SK-N-SH (cell line): ENCODE data around the gene GRHL3. TPM values are rescaled to one million over a fixed set of nuclear protein-coding genes. Genes with fewer than 3 reads are reported as not detected.

Experiments
- CTCF ChIA-PET: fragments of 300-600, 350-600 bp; formaldehyde crosslinking; extraction: SDS; loops from one replicate; lab custom pipeline; 2021; lab: Yijun Ruan, JAX
- POLR2A ChIA-PET: fragments of 350-600 bp; sonication (Branson Sonifier 250); formaldehyde crosslinking; extraction: SDS; loops from one replicate; lab custom pipeline; 2020; ENCODE audit warnings: antibody characterized with exemption, inconsistent platforms; lab: Yijun Ruan, JAX
- DNase-seq: peaks from one replicate; pipeline ENCODE4 v3.0.0; 2012
- H2AFZ ChIP-seq: fragments of 200-600 bp; sonication (generic); 2 replicates; pipeline ENCODE4 v1.8.1; 2016; ENCODE audit warnings: antibody characterized with exemption, mild to moderate bottlenecking, low read depth
- H3F3A ChIP-seq: fragments of 200-600 bp; sonication (generic); replicated peaks from 2 replicates; pipeline ENCODE3; 2016; ENCODE audit warnings: antibody characterized with exemption, mild to moderate bottlenecking; ENCODE audit not compliant: insufficient read depth
- H3K27ac ChIP-seq, 2 experiments: fragments of 200-500 bp in 1 of 2; fragments of 200-600 bp in 1 of 2; sonication (Bioruptor generic) in 1 of 2; sonication (generic), shearing (Covaris generic) in 1 of 2; 2 replicates each; pipeline versions ENCODE4 v1.5.1 to v1.6.1; 2014 to 2016; ENCODE audit warnings: low read depth in 2 of 2, inconsistent platforms in 1 of 2, low read length in 1 of 2, mild to moderate bottlenecking in 1 of 2, mixed read lengths in 1 of 2
- H3K27me3 ChIP-seq: fragments of 200-600 bp; sonication (generic), shearing (Covaris generic); 2 replicates; pipeline ENCODE4 v1.6.1; 2016; ENCODE audit warnings: mixed run types; ENCODE audit not compliant: insufficient read depth
- H3K36me3 ChIP-seq, 2 experiments: fragments of 200-500 bp in 1 of 2; fragments of 200-600 bp in 1 of 2; sonication (Bioruptor generic) in 1 of 2; sonication (generic) in 1 of 2; replicated peaks in 1 of 2; 2 replicates each; pipeline versions ENCODE3 to v1.5.1; 2014 to 2016; ENCODE audit warnings: low read length in 1 of 2, mild to moderate bottlenecking in 1 of 2; ENCODE audit not compliant: insufficient read depth in 2 of 2, control insufficient read depth in 1 of 2
- H3K4me1 ChIP-seq, 2 experiments: fragments of 200-500 bp in 1 of 2; fragments of 200-600 bp in 1 of 2; sonication (Bioruptor generic) in 1 of 2; sonication (generic), shearing (Covaris generic) in 1 of 2; 2 replicates each; pipeline versions ENCODE4 v1.5.1 to v1.6.1; 2014 to 2016; ENCODE audit warnings: low read depth in 1 of 2, low read length in 1 of 2, mixed run types in 1 of 2; ENCODE audit not compliant: insufficient read depth in 2 of 2, control insufficient read depth in 1 of 2
- H3K4me2 ChIP-seq: fragments of 200-600 bp; sonication (generic), shearing (Covaris generic); 2 replicates; pipeline ENCODE4 v1.6.1; 2017; ENCODE audit warnings: mixed run types
- H3K4me3 ChIP-seq, 2 experiments: fragments of 200-500 bp in 1 of 2; fragments of 200-600 bp in 1 of 2; sonication (Bioruptor generic) in 1 of 2; sonication (generic), shearing (Covaris generic) in 1 of 2; 2 replicates each; pipeline versions ENCODE4 v1.5.1 to v1.8.1; 2014 to 2016; ENCODE audit warnings: low read depth in 2 of 2, inconsistent platforms in 1 of 2, low read length in 1 of 2, mild to moderate bottlenecking in 1 of 2, mixed read lengths in 1 of 2, moderate library complexity in 1 of 2
- H3K79me2 ChIP-seq: fragments of 200-600 bp; sonication (generic); 2 replicates; pipeline ENCODE4 v1.8.1; 2017; ENCODE audit warnings: mild to moderate bottlenecking; ENCODE audit not compliant: insufficient read depth
- H3K9ac ChIP-seq: fragments of 200-600 bp; sonication (generic); 2 replicates; pipeline ENCODE4 v1.6.1; 2017; ENCODE audit warnings: mixed run types
- H3K9me2 ChIP-seq: fragments of 200-600 bp; sonication (generic); 2 replicates; pipeline ENCODE4 v1.6.1; 2017; ENCODE audit warnings: mixed run types
- H3K9me3 ChIP-seq: fragments of 200-600 bp; sonication (generic); 2 replicates; pipeline ENCODE4 v1.6.1; 2017; ENCODE audit warnings: mixed run types, mild to moderate bottlenecking, moderate library complexity
- H4K20me1 ChIP-seq: fragments of 200-600 bp; sonication (generic); 2 replicates; pipeline ENCODE4 v1.6.1; 2017; ENCODE audit warnings: mild to moderate bottlenecking, mixed run types; ENCODE audit not compliant: insufficient read depth
- CHD2 ChIP-seq: fragments of 150-350 bp; IDR thresholded peaks from 2 replicates; pipeline ENCODE4 v1.6.1; 2018; ENCODE audit warnings: low read length; ENCODE audit not compliant: partially characterized antibody
- EZH2phosphoT487 ChIP-seq: fragments of 200-600 bp; sonication (generic); IDR thresholded peaks from 2 replicates; pipeline ENCODE4 v1.6.1; 2017; ENCODE audit warnings: low read depth, mixed run types, mild to moderate bottlenecking, antibody characterized with exemption, moderate library complexity, borderline replicate concordance
- FOSL2 ChIP-seq: IDR thresholded peaks from 2 replicates; pipeline ENCODE4 v1.4.0; 2012; ENCODE audit warnings: low read depth, mild to moderate bottlenecking, moderate library complexity, borderline replicate concordance
- FOXM1 ChIP-seq: IDR thresholded peaks from 2 replicates; pipeline ENCODE4 v1.4.0; 2012; ENCODE audit warnings: low read depth, mild to moderate bottlenecking
- GATA2 ChIP-seq: sonication (generic); formaldehyde crosslinking; IDR thresholded peaks from 2 replicates; pipeline ENCODE4 v1.5.0; 2020; ENCODE audit warnings: mild to moderate bottlenecking, missing genetic modification reagents
- POLR2AphosphoS5 ChIP-seq: IDR thresholded peaks from 2 replicates; pipeline ENCODE4 v1.6.1; 2012; ENCODE audit warnings: low read depth, low read length
- RFX5 ChIP-seq: IDR thresholded peaks from 2 replicates; pipeline ENCODE4 v1.6.1; 2012; ENCODE audit warnings: mild to moderate bottlenecking, improper control_type of control experiment, low read length
- SIN3A ChIP-seq: IDR thresholded peaks from 2 replicates; pipeline ENCODE4 v1.6.1; 2012; ENCODE audit warnings: low read depth, mild to moderate bottlenecking, low read length, moderate library complexity, borderline replicate concordance
- SMC3 ChIP-seq: IDR thresholded peaks from 2 replicates; pipeline ENCODE4 v1.6.1; 2012; ENCODE audit warnings: low read depth, low read length, improper control_type of control experiment
- TAF1 ChIP-seq: IDR thresholded peaks from 2 replicates; pipeline ENCODE4 v1.6.1; 2012; ENCODE audit warnings: low read depth, mild to moderate bottlenecking, low read length, moderate library complexity, borderline replicate concordance
- TCF12 ChIP-seq: IDR thresholded peaks from 2 replicates; pipeline ENCODE4 v1.4.0; 2012
- TEAD4 ChIP-seq: IDR thresholded peaks from 2 replicates; pipeline ENCODE4 v1.4.0; 2012; ENCODE audit warnings: mild to moderate bottlenecking, borderline replicate concordance; ENCODE audit not compliant: insufficient read depth
- YY1 ChIP-seq: IDR thresholded peaks from 2 replicates; pipeline ENCODE4 v1.4.0; 2012; ENCODE audit warnings: low read depth, mild to moderate bottlenecking
- WGBS: methylation state at CpG from one replicate; pipeline ENCODE4 v1.1.6; 2017; ENCODE audit warnings: low lambda C conversion rate; 5-methylcytosine and 5-hydroxymethylcytosine counted together
- polyA plus RNA-seq, 3 experiments: library from polyadenylated mRNA; depleted of rRNA; stranded (reverse); fragments of >200 nt; gene quantifications; 2 replicates each; pipeline ENCODE4 v1.2.3, GENCODE V29; 2012
- TF ChIP-seq, protein P1 (sequence below): IDR thresholded peaks from 2 replicates; pipeline ENCODE4 v1.4.0; 2012; ENCODE audit warnings: low read depth, borderline replicate concordance
- TF ChIP-seq, protein P2 (sequence below): IDR thresholded peaks from 2 replicates; pipeline ENCODE4 v1.6.1; 2012; ENCODE audit warnings: mild to moderate bottlenecking, low read depth, low read length, moderate library complexity
- TF ChIP-seq, protein P3 (sequence below): fragments of 150-350 bp; IDR thresholded peaks from 2 replicates; pipeline ENCODE4 v1.6.1; 2016; ENCODE audit warnings: mild to moderate bottlenecking, low read depth, low read length
- TF ChIP-seq, protein P4 (sequence below): IDR thresholded peaks from 2 replicates; pipeline ENCODE4 v1.4.0; 2012; ENCODE audit warnings: low read depth, borderline replicate concordance
- TF ChIP-seq, protein P5 (sequence below): fragments of 150-350 bp; IDR thresholded peaks from 2 replicates; pipeline ENCODE4 v1.6.1; 2017; ENCODE audit warnings: antibody characterized with exemption, low read length, low read depth, borderline replicate concordance
- TF ChIP-seq, protein P6 (sequence below): IDR thresholded peaks from 2 replicates; pipeline ENCODE4 v1.4.0; 2012; ENCODE audit warnings: low read depth

Gene GRHL3
- polyA plus RNA-seq, 1 of the 3 experiments (the other 2 are of a cell fraction), result 0.05 TPM

DNA sequence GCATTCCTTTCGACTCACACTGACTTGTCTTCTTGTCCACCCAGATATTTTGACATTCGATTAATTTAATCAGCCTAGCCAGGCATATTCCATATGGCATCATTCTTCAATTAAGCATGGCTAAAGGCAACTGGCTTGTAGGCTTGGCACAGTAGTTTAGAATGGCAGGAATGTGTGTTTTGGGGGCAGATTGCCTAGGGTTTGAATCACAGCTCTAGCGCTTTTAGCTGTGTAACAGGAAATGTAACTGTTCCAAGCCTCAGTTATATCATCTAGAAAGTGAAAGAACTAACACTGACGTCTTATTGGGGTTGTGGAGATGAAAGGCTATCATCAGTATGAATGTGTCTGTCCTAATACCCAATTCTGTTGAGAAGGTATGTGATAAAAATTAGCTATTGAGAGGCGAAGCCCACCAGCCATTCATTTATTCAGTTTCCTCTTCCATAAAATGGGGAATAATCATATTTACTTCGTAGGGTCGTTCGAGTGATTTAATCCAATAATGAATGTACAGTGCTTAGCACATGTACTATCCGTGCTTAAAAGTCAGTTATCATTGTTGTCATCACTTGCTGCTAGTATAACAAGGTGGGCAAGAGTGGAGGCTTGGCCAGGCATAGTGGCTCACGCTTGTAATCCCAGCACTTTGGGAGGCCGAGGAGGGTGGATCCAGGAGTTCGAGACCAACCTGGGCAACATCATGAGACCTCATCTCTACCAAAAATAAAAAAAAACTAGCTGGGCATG, 41.6 kb upstream of the GRHL3 start (continued):
- TF ChIP-seq, protein P1, sequence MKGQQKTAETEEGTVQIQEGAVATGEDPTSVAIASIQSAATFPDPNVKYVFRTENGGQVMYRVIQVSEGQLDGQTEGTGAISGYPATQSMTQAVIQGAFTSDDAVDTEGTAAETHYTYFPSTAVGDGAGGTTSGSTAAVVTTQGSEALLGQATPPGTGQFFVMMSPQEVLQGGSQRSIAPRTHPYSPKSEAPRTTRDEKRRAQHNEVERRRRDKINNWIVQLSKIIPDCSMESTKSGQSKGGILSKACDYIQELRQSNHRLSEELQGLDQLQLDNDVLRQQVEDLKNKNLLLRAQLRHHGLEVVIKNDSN, result no peak
- no peak for TF ChIP-seq EZH2phosphoT487
- TF ChIP-seq YY1, result no peak
- peak; percentile 41; the same call in 1 of the 2 replicates for TF ChIP-seq TEAD4
- no peak for TF ChIP-seq CHD2
- no peak for TF ChIP-seq FOXM1
- no peak for TF ChIP-seq SIN3A
- TF ChIP-seq POLR2AphosphoS5, result no peak
- no peak for TF ChIP-seq GATA2
- TF ChIP-seq, protein P2, sequence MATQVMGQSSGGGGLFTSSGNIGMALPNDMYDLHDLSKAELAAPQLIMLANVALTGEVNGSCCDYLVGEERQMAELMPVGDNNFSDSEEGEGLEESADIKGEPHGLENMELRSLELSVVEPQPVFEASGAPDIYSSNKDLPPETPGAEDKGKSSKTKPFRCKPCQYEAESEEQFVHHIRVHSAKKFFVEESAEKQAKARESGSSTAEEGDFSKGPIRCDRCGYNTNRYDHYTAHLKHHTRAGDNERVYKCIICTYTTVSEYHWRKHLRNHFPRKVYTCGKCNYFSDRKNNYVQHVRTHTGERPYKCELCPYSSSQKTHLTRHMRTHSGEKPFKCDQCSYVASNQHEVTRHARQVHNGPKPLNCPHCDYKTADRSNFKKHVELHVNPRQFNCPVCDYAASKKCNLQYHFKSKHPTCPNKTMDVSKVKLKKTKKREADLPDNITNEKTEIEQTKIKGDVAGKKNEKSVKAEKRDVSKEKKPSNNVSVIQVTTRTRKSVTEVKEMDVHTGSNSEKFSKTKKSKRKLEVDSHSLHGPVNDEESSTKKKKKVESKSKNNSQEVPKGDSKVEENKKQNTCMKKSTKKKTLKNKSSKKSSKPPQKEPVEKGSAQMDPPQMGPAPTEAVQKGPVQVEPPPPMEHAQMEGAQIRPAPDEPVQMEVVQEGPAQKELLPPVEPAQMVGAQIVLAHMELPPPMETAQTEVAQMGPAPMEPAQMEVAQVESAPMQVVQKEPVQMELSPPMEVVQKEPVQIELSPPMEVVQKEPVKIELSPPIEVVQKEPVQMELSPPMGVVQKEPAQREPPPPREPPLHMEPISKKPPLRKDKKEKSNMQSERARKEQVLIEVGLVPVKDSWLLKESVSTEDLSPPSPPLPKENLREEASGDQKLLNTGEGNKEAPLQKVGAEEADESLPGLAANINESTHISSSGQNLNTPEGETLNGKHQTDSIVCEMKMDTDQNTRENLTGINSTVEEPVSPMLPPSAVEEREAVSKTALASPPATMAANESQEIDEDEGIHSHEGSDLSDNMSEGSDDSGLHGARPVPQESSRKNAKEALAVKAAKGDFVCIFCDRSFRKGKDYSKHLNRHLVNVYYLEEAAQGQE, result no peak
- TF ChIP-seq, all 33 proteins: peak for 7

DNA sequence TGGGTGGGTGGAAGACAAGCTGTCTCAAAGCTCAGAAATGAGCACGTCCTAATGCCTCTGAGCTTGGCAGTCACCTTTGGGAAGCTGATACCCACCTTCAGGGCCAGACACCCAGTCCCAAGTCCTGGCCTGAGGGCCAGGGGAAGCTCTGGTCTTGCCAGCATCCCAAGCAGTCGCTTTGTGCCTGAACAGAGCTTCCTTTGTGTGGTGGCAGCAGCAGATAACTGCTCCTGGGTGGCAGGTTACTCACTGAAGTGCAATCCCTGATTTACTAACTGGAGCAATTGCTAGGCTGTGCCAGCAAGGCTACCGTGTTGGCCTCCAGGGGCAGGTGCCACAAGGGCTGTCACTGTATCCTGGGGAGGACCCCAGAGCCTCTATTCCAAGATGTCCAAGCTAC, 40.4 kb upstream of the GRHL3 start:
- Histone ChIP-seq H3K9me2 (no peaks in the 10 kb centered on the region), H3K27me3 (no peaks in the 10 kb centered on the region; the same call in 1 of the 2 replicates), H3K79me2 (no peaks in the 10 kb centered on the region), H2AFZ (no peak overlapping the region), H4K20me1 (no peaks in the 10 kb centered on the region), H3K4me2 (no peak overlapping the region), H3F3A (no peaks in the 10 kb centered on the region), H3K4me1 (peaks cover 0 to 8% of the 10 kb centered on the region in 2 experiments; a peak in 1 of 4 replicates), H3K4me3 (no peak overlapping the region), H3K36me3 (no peaks in the 10 kb centered on the region), H3K9ac (no peak overlapping the region), H3K27ac (no peak overlapping the region), H3K9me3 (no peaks in the 10 kb centered on the region)
- 100% methylated on average over 1 of the region's 3 CpGs for WGBS
- no peak for DNase-seq
- ChIA-PET CTCF (interaction anchor here (0.8 to 3.3 kb wide), 4 partner anchors 16 to 113 kb away, joined by 3 to 13 read pairs (median 6); no protein-coding TSS in a partner anchor), POLR2A (no interaction called here)
- TF ChIP-seq RFX5 (no peak), CHD2 (no peak), FOSL2 (no peak), EZH2phosphoT487 (no peak), POLR2AphosphoS5 (no peak), FOXM1 (no peak), TAF1 (no peak), TCF12 (no peak), SMC3 (no peak)
- TF ChIP-seq, protein P3, sequence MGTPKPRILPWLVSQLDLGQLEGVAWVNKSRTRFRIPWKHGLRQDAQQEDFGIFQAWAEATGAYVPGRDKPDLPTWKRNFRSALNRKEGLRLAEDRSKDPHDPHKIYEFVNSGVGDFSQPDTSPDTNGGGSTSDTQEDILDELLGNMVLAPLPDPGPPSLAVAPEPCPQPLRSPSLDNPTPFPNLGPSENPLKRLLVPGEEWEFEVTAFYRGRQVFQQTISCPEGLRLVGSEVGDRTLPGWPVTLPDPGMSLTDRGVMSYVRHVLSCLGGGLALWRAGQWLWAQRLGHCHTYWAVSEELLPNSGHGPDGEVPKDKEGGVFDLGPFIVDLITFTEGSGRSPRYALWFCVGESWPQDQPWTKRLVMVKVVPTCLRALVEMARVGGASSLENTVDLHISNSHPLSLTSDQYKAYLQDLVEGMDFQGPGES, result no peak
- TF ChIP-seq, protein P4, sequence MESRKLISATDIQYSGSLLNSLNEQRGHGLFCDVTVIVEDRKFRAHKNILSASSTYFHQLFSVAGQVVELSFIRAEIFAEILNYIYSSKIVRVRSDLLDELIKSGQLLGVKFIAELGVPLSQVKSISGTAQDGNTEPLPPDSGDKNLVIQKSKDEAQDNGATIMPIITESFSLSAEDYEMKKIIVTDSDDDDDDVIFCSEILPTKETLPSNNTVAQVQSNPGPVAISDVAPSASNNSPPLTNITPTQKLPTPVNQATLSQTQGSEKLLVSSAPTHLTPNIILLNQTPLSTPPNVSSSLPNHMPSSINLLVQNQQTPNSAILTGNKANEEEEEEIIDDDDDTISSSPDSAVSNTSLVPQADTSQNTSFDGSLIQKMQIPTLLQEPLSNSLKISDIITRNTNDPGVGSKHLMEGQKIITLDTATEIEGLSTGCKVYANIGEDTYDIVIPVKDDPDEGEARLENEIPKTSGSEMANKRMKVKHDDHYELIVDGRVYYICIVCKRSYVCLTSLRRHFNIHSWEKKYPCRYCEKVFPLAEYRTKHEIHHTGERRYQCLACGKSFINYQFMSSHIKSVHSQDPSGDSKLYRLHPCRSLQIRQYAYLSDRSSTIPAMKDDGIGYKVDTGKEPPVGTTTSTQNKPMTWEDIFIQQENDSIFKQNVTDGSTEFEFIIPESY, result no peak
- TF ChIP-seq, protein P5, sequence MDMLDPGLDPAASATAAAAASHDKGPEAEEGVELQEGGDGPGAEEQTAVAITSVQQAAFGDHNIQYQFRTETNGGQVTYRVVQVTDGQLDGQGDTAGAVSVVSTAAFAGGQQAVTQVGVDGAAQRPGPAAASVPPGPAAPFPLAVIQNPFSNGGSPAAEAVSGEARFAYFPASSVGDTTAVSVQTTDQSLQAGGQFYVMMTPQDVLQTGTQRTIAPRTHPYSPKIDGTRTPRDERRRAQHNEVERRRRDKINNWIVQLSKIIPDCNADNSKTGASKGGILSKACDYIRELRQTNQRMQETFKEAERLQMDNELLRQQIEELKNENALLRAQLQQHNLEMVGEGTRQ, result no peak
- TF ChIP-seq, protein P6, sequence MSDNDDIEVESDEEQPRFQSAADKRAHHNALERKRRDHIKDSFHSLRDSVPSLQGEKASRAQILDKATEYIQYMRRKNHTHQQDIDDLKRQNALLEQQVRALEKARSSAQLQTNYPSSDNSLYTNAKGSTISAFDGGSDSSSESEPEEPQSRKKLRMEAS, result no peak
